Panc1 (cell line): Measurements from ENCODE around the gene ALDH6A1. TPM values are rescaled to one million over a fixed set of nuclear protein-coding genes. Genes with fewer than 3 reads are reported as not detected.
A peak's percentile ranks its signal among the peaks of the same experiment; 100 is the strongest.

Experiments
- ATAC-seq: fragments of 200-7000 bp; cut with Tn5 transposase; 2 replicates; pipeline ENCODE4 v1.9.1; 2020; ENCODE audit warnings: mild to moderate bottlenecking, moderate library complexity
- Bru-seq: library from RNA; stranded (reverse); fragments of 400-500 nt; gene quantifications from one replicate; lab custom pipeline; 2021; lab: Mats Ljungman, UMichigan
- BruChase-seq, 2 experiments: library from RNA; stranded (reverse); fragments of 400-500 nt; gene quantifications; one replicate each; lab custom pipeline; 2021; lab: Mats Ljungman, UMichigan
- BruUV-seq: library from RNA; stranded (reverse); fragments of 400-500 nt; replicated peaks from 2 replicates; lab custom pipeline; 2021; lab: Mats Ljungman, UMichigan
- CTCF ChIA-PET: fragments of 300-600 bp; sonication (Branson Sonifier 250); formaldehyde crosslinking; loops from one replicate; lab custom pipeline; 2022; ENCODE audit warnings: antibody characterized with exemption; lab: Charles Lee
- POLR2A ChIA-PET: fragments of 300-600 bp; sonication (Branson Sonifier 250); formaldehyde crosslinking; loops from one replicate; lab custom pipeline; 2022; ENCODE audit warnings: antibody characterized with exemption; lab: Charles Lee
- DNase-seq: peaks from one replicate; pipeline ENCODE4 v3.0.0-alpha.2; 2010; ENCODE audit warnings: low read depth, low spot score
- H3K27ac ChIP-seq: 2 replicates; pipeline ENCODE4 v1.5.1; 2011; ENCODE audit warnings: mild to moderate bottlenecking, low read length, inconsistent platforms
- H3K27me3 ChIP-seq: fragments of 200-500 bp; sonication (Bioruptor generic); 2 replicates; pipeline ENCODE4 v1.6.0; 2014; ENCODE audit warnings: low read length, inconsistent platforms; ENCODE audit not compliant: control insufficient read depth, insufficient read depth
- H3K36me3 ChIP-seq: fragments of 200-500 bp; sonication (Bioruptor generic); 2 replicates; pipeline ENCODE4 v1.5.1; 2014; ENCODE audit warnings: inconsistent platforms, mild to moderate bottlenecking, low read length, moderate library complexity; ENCODE audit not compliant: control insufficient read depth, insufficient read depth
- H3K4me1 ChIP-seq: 2 replicates; pipeline ENCODE4 v1.5.1; 2011; ENCODE audit warnings: inconsistent platforms, mild to moderate bottlenecking, low read length, moderate library complexity; ENCODE audit not compliant: control insufficient read depth, insufficient read depth
- H3K4me3 ChIP-seq, 2 experiments: 2 replicates each; pipeline ENCODE4 v1.5.1; 2011 to 2012; ENCODE audit warnings: low read depth in 2 of 2, low read length in 2 of 2, mild to moderate bottlenecking in 2 of 2, inconsistent platforms in 1 of 2, moderate library complexity in 1 of 2
- H3K9me3 ChIP-seq: fragments of 200-500 bp; sonication (Bioruptor generic); 2 replicates; pipeline ENCODE4 v1.5.1; 2014; ENCODE audit warnings: low read depth, mild to moderate bottlenecking, inconsistent platforms, low read length, moderate library complexity; ENCODE audit not compliant: control insufficient read depth, insufficient read depth
- POLR2AphosphoS5 ChIP-seq: IDR thresholded peaks from 2 replicates; pipeline ENCODE4 v1.6.1; 2012; ENCODE audit warnings: mild to moderate bottlenecking, low read depth, low read length, moderate library complexity
- SIN3A ChIP-seq: IDR thresholded peaks from 2 replicates; pipeline ENCODE4 v1.6.1; 2012; ENCODE audit warnings: low read depth, mild to moderate bottlenecking, low read length, moderate library complexity, borderline replicate concordance; ENCODE audit not compliant: insufficient read depth
- TCF7L2 ChIP-seq: IDR thresholded peaks from 2 replicates; pipeline ENCODE4 v1.6.1; 2011; ENCODE audit warnings: mild to moderate bottlenecking, low read depth, low read length, inconsistent platforms
- in situ Hi-C: cut with HindIII; loops from 2 replicates; pipeline ENCODE4 v1.10.0; 2016; ENCODE audit warnings: low sequenced_read_pairs, low pct_unique_long_range_greater_than_20kb
- intact Hi-C: fragments of 100-400 bp; cut with micrococcal nuclease; formaldehyde crosslinking; loops from one replicate; pipeline ENCODE4 v1.10.0; 2022; ENCODE audit not compliant: unreplicated experiment
- long read RNA-seq: library from polyadenylated mRNA; unstranded; transcript quantifications from one replicate; pipeline ENCODE4 v2.0.0, GENCODE V29; 2021; ENCODE audit not compliant: unreplicated experiment
- polyA plus RNA-seq: library from polyadenylated mRNA; unstranded; fragments of >200 nt; gene quantifications from one replicate; pipeline ENCODE4 v1.2.1, GENCODE V29; 2012; ENCODE audit warnings: missing spikeins; ENCODE audit not compliant: insufficient read length
- total RNA-seq: library from RNA; stranded (reverse); gene quantifications from one replicate; pipeline ENCODE4 v1.2.1, GENCODE V29; 2021; ENCODE audit not compliant: unreplicated experiment
- TF ChIP-seq, protein P1 (sequence below), 2 experiments: IDR thresholded peaks; 2 replicates each; pipeline ENCODE4 v1.6.1; 2011 to 2012; ENCODE audit warnings: low read depth in 2 of 2, control low read depth in 1 of 2, low read length in 1 of 2, mild to moderate bottlenecking in 1 of 2, moderate library complexity in 1 of 2; ENCODE audit not compliant: insufficient read depth in 1 of 2
- TF ChIP-seq, protein P2 (sequence below): fragments of 450-650 bp; IDR thresholded peaks from 2 replicates; pipeline ENCODE4 v1.5.1; 2017; ENCODE audit warnings: mild to moderate bottlenecking

Gene ALDH6A1
- total RNA-seq, result 2.1 TPM
- 1.5 TPM for polyA plus RNA-seq
- percentile 28 among the genes with signal in this experiment for Bru-seq, nascent RNA
- percentile 24 among the genes with signal in this experiment for BruChase-seq, experiment 1, labeled RNA remaining after a 2-hour chase
- percentile 38 among the genes with signal in this experiment for BruChase-seq, experiment 2, labeled RNA remaining after a 6-hour chase
- long read RNA-seq, full-length matches to known transcripts, result 5 of 5 reads
- long read RNA-seq, partial matches to known transcripts, result 0 of 5 reads
- long read RNA-seq, other reads (novel, unspliced or antisense), result 0 of 5 reads

DNA sequence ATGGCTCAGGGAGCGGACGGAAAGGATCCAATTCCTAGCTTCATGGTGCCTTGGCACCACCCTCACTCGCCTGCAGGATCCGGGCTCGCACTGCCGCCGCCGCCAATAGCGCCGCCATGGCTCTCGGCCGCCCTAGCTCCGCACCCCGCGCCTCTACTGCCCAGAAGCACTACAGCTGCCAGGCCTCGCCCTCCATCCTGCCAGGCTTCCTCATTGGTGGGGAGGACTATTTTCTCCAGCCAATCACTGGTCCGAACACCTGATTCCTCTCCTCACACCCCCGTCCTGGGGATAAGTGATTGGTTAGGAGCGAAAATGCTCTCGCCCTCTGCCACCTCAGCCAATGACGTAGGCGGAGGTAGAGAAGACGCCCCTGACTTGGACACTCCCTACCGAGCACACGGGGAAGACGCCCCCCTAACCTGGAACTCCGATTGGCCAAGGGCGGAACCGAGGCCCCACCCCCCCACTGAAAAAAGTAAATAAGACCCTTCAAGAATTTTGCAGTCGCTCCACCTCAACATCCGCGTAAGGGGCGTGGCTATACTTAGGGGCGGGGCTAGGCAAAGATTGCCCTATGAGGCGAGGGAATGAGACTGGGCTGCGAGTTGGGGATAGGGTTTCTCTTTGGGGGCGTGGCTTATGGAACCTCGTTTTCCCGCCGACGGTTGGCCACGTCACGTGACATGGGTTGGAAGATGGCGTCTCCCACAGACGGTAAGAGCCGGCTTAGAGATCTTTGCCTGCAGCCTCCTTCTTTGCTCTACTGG is at the start of gene ALDH6A1, which contains the start of gene LIN52:
Gene ALDH6A1, minus strand, starts transcription at position 177 of the 770 bp plus-strand sequence. Its CDS starts 59 bp downstream, at position 118.
Gene LIN52, plus strand, starts transcription at position 680 of the 770 bp plus-strand sequence. Its CDS starts 19 bp downstream, at position 699.
- BruUV-seq, result no TSS peak
- in situ Hi-C loops, result no loop called here
- CTCF ChIA-PET, result no interaction called here

DNA sequence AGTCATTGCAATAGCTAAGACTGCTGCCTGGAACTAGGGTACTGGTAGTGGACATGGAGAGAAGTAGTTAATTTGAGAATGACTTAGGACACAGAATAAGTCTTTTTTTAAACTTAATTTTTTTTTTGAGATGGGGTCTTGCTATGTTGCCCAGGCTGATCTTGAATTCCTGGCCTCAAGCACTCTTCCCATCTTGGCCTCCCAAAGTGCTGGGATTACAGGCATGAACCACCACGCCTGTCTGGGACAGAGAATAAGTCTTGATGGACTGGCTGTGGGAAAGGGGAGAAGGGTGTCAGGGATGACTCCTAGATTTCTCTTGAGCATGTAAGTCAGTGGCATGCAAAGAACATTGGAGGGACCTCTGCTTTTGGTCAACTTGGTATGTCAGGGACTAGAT is 43.4 kb upstream of the ALDH6A1 start:
- no peak overlapping the region for H3K27ac ChIP-seq
- DNase-seq, result no peak
- H3K9me3 ChIP-seq, result no peaks in the 10 kb centered on the region
- ChIA-PET POLR2A (no interaction called here), CTCF (no interaction called here)
- BruUV-seq, result no TSS peak
- no peaks in the 10 kb centered on the region for H3K36me3 ChIP-seq
- TF ChIP-seq, protein P1, sequence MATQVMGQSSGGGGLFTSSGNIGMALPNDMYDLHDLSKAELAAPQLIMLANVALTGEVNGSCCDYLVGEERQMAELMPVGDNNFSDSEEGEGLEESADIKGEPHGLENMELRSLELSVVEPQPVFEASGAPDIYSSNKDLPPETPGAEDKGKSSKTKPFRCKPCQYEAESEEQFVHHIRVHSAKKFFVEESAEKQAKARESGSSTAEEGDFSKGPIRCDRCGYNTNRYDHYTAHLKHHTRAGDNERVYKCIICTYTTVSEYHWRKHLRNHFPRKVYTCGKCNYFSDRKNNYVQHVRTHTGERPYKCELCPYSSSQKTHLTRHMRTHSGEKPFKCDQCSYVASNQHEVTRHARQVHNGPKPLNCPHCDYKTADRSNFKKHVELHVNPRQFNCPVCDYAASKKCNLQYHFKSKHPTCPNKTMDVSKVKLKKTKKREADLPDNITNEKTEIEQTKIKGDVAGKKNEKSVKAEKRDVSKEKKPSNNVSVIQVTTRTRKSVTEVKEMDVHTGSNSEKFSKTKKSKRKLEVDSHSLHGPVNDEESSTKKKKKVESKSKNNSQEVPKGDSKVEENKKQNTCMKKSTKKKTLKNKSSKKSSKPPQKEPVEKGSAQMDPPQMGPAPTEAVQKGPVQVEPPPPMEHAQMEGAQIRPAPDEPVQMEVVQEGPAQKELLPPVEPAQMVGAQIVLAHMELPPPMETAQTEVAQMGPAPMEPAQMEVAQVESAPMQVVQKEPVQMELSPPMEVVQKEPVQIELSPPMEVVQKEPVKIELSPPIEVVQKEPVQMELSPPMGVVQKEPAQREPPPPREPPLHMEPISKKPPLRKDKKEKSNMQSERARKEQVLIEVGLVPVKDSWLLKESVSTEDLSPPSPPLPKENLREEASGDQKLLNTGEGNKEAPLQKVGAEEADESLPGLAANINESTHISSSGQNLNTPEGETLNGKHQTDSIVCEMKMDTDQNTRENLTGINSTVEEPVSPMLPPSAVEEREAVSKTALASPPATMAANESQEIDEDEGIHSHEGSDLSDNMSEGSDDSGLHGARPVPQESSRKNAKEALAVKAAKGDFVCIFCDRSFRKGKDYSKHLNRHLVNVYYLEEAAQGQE (IDR thresholded peaks at IDR 0.05; ENCODE audit: insufficient read depth in 1 of 2, low read depth in 2 of 2, low read length in 1 of 2), result no peak
- TF ChIP-seq SIN3A, result no peak
- TF ChIP-seq POLR2AphosphoS5, result no peak
- TF ChIP-seq, protein P2, sequence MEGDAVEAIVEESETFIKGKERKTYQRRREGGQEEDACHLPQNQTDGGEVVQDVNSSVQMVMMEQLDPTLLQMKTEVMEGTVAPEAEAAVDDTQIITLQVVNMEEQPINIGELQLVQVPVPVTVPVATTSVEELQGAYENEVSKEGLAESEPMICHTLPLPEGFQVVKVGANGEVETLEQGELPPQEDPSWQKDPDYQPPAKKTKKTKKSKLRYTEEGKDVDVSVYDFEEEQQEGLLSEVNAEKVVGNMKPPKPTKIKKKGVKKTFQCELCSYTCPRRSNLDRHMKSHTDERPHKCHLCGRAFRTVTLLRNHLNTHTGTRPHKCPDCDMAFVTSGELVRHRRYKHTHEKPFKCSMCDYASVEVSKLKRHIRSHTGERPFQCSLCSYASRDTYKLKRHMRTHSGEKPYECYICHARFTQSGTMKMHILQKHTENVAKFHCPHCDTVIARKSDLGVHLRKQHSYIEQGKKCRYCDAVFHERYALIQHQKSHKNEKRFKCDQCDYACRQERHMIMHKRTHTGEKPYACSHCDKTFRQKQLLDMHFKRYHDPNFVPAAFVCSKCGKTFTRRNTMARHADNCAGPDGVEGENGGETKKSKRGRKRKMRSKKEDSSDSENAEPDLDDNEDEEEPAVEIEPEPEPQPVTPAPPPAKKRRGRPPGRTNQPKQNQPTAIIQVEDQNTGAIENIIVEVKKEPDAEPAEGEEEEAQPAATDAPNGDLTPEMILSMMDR, result no peak
- TF ChIP-seq TCF7L2, result no peak
- no peaks in the 10 kb centered on the region for H3K4me1 ChIP-seq
- in situ Hi-C loops, result no loop called here
- no peak for ATAC-seq
- no peaks in the 10 kb centered on the region for H3K27me3 ChIP-seq
- intact Hi-C loops, result no loop called here
- H3K4me3 ChIP-seq, result no peak overlapping the region

More for the DNA sequence above, at the start of gene ALDH6A1, which contains the start of gene LIN52:
- H3K9me3 ChIP-seq, result no peaks in the 10 kb centered on the region
- peaks cover 4% of the 10 kb centered on the region; the same call in 1 of the 2 replicates for H3K36me3 ChIP-seq
- H3K4me1 ChIP-seq, result peaks cover 7% of the 10 kb centered on the region; the same call in 1 of the 2 replicates
- peak; percentile 98 for DNase-seq
- H3K27ac ChIP-seq, result peak within 1 kb of the TSS; percentile 93
- intact Hi-C loops, result no loop called here
- H3K4me3 ChIP-seq, result peak within 1 kb of the TSS; percentile 94 to 98
- TF ChIP-seq POLR2AphosphoS5, result peak; percentile 52; the same call in 1 of the 2 replicates
- TF ChIP-seq SIN3A, result no peak; the same call in 1 of the 2 replicates
- no peaks in the 10 kb centered on the region for H3K27me3 ChIP-seq
- POLR2A ChIA-PET, result no interaction called here
- ATAC-seq, result peak; percentile 97
